RWPE1 (cell line): Measurements from ENCODE around the gene BICRAL.
"Not testable (repeated sequence)": the region's sequence is repeated elsewhere in the genome, so short reads cannot be mapped to it uniquely, and the experiment has no call there.

Source experiments
- CTCF ChIA-PET: fragments of 350-600 bp; sonication (Branson Sonifier 250); formaldehyde crosslinking; extraction: SDS; loops from one replicate; lab custom pipeline; 2021; lab: Yijun Ruan, JAX
- POLR2A ChIA-PET: fragments of 400-600 bp; formaldehyde crosslinking; extraction: SDS; loops from one replicate; lab custom pipeline; 2020; ENCODE audit warnings: antibody characterized with exemption; ENCODE audit not compliant: low non-redundant PET; lab: Yijun Ruan, JAX
- DNase-seq: peaks from one replicate; pipeline ENCODE4 v3.0.0; 2012; ENCODE audit warnings: low spot score
- H3K27ac ChIP-seq: fragments of 450-650 bp; 2 replicates; pipeline ENCODE4 v1.5.1; 2017
- CTCF ChIP-seq: fragments of 450-650 bp; conservative IDR thresholded peaks from 2 replicates; pipeline ENCODE4 v1.5.1; 2017; ENCODE audit warnings: low read depth, mild to moderate bottlenecking

Gene BICRAL

GRCh38 chr6:42813074-42813645, 31.3 kb downstream of the BICRAL start:
- TF ChIP-seq CTCF = no peak
- no peak overlapping the region for H3K27ac ChIP-seq
- CTCF ChIA-PET = interaction anchor here (0.5 kb wide), 1 partner anchor 734 kb away, joined by 3 read pairs; no protein-coding TSS in a partner anchor
- POLR2A ChIA-PET = no interaction called here
- no peak for DNase-seq

- CTCF ChIA-PET = no interaction called here
These were observed 32.1 kb downstream of the BICRAL start for GRCh38 chr6:42813906-42814444.

GRCh38 chr6:42815726-42816125, 33.9 kb downstream of the BICRAL start:
- DNase-seq, POLR2A ChIA-PET, H3K27ac ChIP-seq, CTCF ChIA-PET: not testable (repeated sequence)

More at GRCh38 chr6:42813906-42814444, 32.1 kb downstream of the BICRAL start:
- TF ChIP-seq CTCF = no peak
- no peak for DNase-seq
- no peak overlapping the region for H3K27ac ChIP-seq
- POLR2A ChIA-PET = no interaction called here

GRCh38 chr6:42817907-42818306, 36.1 kb downstream of the BICRAL start:
- no peak for TF ChIP-seq CTCF
- CTCF ChIA-PET = interaction anchor here (0.6 to 0.9 kb wide), 3 partner anchors 13 to 485 kb away, joined by 3 read pairs; no protein-coding TSS in a partner anchor
- POLR2A ChIA-PET = no interaction called here
- no peak for DNase-seq
- H3K27ac ChIP-seq = no peak overlapping the region

- TF ChIP-seq CTCF = no peak
- H3K27ac ChIP-seq = no peak overlapping the region
- POLR2A ChIA-PET = no interaction called here
- no peak for DNase-seq
- CTCF ChIA-PET = interaction anchor here (0.6 to 0.9 kb wide), 3 partner anchors 12 to 485 kb away, joined by 3 read pairs; no protein-coding TSS in a partner anchor
These were observed 36.6 kb downstream of the BICRAL start for GRCh38 chr6:42818416-42818815.

GRCh38 chr6:42818878-42819277, 37.0 kb downstream of the BICRAL start:
- POLR2A ChIA-PET = no interaction called here
- CTCF ChIA-PET = interaction anchor here (0.7 to 0.9 kb wide), 3 partner anchors 12 to 34 kb away, joined by 3 to 4 read pairs (median 3); no protein-coding TSS in a partner anchor

More at GRCh38 chr6:42818878-42819277, 37.0 kb downstream of the BICRAL start:
- DNase-seq = no peak
- H3K27ac ChIP-seq = no peak overlapping the region
- TF ChIP-seq CTCF = no peak
